ENCODE measurements around the gene DNAH2. TPM values are rescaled to one million over a fixed set of nuclear protein-coding genes. Genes with fewer than 3 reads are reported as not detected.

Gene DNAH2
- total and polyA plus RNA-seq, 2 of the 8 experiments (the other 6 are each of a cell fraction or from before 2014, with no cell fraction given), result 0.13 to 0.18 TPM

GRCh38 chr17:7854078-7854777 is 136.7 kb downstream of the DNAH2 start (continued):
- no peak for TF ChIP-seq ATF2 (IDR thresholded peaks at IDR 0.05; ENCODE audit: low read length)
- TF ChIP-seq ASH2L (IDR thresholded peaks at IDR 0.05; ENCODE audit: low read length), result no peak
- TF ChIP-seq CEBPB (IDR thresholded peaks at IDR 0.05; ENCODE audit: low read depth, low read length), result no peak
- TF ChIP-seq SAP30 (IDR thresholded peaks at IDR 0.05; ENCODE audit: insufficient read depth, insufficient replicate concordance, low read length), result no peak
- TF ChIP-seq RNF2 (IDR thresholded peaks at IDR 0.05; ENCODE audit: borderline replicate concordance, low read depth, low read length, missing control alignments, poor library complexity, severe bottlenecking), result no peak
- no peak for TF ChIP-seq MAFK (IDR thresholded peaks at IDR 0.05; ENCODE audit: low read depth, low read length)
